MM.1S (cell line): ENCODE results near the gene FXYD3.

ENCODE experiments used
- CTCF ChIP-seq: fragments of 300-600 bp; sonication (generic); IDR thresholded peaks from 2 replicates; pipeline ENCODE4 v1.5.1; 2016; ENCODE audit warnings: antibody characterized with exemption, low read length, mixed read lengths
- EZH2 ChIP-seq: fragments of 300-600 bp; sonication (generic); optimal IDR thresholded peaks from 2 replicates; pipeline ENCODE3; 2017; ENCODE audit warnings: low read depth, mild to moderate bottlenecking, antibody characterized with exemption, low read length, mixed read lengths
- EZH2phosphoT487 ChIP-seq: fragments of 300-600 bp; sonication (generic); IDR thresholded peaks from 2 replicates; pipeline ENCODE4 v1.6.1; 2018; ENCODE audit warnings: antibody characterized with exemption, low read length

DNA sequence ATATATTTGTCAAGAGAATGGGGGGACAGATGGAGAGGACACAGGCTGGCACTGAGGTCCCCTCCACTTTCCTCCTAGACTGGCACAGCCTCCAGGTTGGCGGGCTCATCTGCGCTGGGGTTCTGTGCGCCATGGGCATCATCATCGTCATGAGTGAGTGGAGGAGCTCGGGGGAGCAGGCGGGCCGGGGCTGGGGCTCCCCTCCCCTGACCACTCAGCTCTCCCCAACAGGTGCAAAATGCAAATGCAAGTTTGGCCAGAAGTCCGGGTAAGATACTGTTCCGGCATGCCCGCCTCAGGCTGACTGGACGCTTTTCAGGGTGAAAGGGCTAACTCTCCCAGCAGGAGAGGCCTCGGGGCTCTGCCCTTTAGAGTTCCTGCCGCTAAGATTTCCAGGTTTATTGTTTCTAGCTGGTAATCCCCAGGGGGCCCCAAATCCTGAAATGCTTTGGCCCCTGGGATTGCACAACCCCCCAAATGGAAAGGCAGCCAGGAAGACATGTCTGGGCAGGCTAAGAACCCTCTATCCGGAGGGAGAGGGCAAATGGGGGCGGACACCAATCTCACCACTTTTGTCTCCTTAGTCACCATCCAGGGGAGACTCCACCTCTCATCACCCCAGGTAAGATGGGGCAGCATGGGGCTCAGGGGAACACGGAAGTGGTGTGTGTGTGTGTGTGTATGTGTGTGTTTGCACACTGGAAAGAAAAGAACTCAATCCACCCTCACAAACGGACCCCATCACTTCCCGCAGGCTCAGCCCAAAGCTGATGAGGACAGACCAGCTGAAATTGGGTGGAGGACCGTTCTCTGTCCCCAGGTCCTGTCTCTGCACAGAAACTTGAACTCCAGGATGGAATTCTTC lies 7.3 kb downstream of the FXYD3 start:
- TF ChIP-seq CTCF (no peak), EZH2 (no peak), EZH2phosphoT487 (no peak)
